GM15510 (cell line): Measurements from ENCODE around the gene ETV3L.

Source experiments
- POLR2A ChIP-seq: IDR thresholded peaks from 3 replicates; pipeline ENCODE4 v1.6.1; 2011; ENCODE audit warnings: borderline replicate concordance; ENCODE audit not compliant: insufficient read length; ENCODE audit errors: extremely low read depth

The ETV3L gene

GRCh38 chr1:157103268-157103667, 3.7 kb upstream of the ETV3L start:
- no peak for TF ChIP-seq POLR2A

- no peak for TF ChIP-seq POLR2A
Measured at GRCh38 chr1:157101149-157101548, 1.5 kb upstream of the ETV3L start.

DNA sequence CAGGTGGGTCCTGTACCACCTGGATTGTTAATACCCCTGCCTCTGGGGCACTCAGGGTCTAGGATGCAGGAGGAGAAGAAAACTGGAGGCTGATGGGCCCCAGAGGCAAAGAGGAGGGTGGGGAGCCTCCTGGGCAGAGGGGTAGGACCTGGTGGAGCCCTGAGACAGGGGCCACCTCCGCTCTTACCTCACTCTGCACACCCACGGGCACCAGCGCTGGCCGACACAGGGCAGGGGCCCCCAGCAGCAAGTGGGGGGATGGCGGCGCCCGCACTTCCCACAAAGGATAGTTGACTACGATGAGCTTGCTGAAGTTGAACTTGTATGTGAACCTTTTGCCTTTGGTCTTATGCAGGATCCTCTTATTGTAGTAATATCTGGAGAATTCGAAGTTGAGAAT, 1.1 kb downstream of the ETV3L start:
- no peak for TF ChIP-seq POLR2A

DNA sequence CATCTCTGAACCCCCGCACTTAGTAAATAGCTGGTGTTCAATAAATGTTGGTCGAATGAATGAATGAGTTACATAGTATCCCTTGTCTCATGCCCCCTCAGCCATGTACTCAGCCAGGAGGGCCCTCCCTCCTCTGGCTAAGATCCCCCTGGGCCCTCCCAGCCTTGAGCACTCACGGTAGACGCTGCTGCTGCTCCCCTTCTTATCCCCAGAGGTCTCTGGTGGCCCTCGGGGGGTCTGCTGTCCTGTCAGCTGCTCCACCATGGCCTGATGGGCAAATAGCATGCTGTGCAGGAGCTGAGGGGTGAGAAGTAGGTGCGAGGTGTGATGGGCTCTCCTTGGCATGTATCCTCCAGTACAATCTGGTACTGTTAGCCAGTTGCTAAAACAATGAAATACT, 1.9 kb downstream of the ETV3L start:
- no peak for TF ChIP-seq POLR2A

DNA sequence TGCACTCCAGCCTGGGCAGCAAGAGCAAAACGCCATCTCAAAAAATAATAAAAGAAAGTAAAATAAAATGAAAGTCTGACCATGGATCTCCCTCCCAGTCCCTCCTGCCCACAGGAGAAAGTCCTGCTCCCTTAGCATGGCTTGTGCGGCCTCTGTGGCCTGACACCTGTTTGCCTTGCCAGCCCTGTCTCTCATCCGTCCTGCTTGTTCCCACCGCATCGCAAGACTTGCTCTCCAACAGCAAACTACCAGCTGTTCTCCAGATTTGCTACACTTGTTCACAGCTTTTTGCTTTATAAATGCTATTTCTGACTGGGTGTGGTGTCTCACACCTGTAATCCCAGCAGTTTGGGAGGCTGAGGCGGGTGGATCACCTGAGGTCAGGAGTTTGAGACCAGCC, 2.7 kb downstream of the ETV3L start:
- no peak for TF ChIP-seq POLR2A

DNA sequence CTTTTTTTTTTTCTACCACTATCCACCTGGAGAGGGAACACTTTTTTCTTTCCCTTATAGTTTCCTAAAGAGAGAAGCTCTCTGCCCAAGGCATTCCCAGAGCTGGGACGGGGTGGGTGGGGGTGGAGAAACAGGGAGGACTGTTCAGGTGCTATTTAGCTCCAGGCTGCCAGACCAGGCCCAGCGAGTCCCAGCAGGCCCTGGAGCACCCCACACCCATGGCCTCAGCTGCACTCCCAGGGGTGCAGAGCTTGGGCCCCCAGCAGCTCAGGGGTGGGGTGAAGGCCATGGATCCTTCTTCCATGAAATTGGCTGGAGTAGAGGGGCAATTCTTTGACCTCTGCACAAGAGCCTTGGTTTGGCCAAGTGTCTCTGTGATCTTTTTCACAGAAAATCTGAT, 4.1 kb downstream of the ETV3L start:
- no peak for TF ChIP-seq POLR2A

DNA sequence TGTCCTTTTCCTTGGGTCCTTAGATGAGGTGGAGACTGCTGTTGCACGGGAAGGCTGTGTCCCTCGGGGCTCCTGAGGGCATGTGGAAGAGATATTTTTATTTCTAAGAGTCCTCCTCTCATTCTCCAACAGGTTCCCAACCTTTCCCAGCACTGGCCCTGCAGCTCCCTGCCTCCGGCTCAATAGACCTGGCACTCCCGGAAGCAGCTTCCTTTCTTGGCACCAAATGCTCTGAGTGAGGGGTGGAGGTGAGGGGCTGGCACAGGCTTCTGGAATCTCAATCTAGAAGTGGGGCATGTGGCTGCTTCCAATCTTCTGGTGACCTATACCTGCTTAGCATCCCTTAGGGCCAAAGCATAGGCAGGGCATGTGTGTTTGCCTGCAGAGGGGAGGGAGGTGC, 4.5 kb downstream of the ETV3L start:
- no peak for TF ChIP-seq POLR2A

DNA sequence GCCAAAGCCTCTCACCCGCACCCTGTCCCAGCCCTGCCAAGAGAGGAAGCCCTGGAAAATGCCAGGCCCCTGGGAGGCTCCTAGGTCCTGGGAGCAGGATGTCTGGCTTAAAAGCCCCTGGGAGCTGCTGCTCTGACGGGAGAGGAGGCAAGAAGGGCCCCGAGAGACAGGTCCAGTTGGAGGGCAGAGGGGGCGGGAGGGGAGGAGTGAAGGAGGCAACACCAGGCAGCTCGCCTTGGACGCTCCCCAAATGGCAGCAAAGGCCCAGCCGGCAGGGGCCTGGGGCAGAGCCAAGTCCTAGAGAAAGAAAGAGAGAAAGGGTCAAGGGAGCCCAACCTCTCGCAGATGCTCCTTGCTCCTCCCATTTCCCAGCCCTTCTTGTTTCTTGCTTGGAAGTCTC, 6.8 kb downstream of the ETV3L start:
- TF ChIP-seq POLR2A = no peak

- no peak for TF ChIP-seq POLR2A
Measured at GRCh38 chr1:157091668-157092273, 7.8 kb downstream of the ETV3L start.

- TF ChIP-seq POLR2A = no peak
Measured at GRCh38 chr1:157091186-157091585, 8.4 kb downstream of the ETV3L start.

GRCh38 chr1:157090771-157091170, 8.8 kb downstream of the ETV3L start:
- no peak for TF ChIP-seq POLR2A

DNA sequence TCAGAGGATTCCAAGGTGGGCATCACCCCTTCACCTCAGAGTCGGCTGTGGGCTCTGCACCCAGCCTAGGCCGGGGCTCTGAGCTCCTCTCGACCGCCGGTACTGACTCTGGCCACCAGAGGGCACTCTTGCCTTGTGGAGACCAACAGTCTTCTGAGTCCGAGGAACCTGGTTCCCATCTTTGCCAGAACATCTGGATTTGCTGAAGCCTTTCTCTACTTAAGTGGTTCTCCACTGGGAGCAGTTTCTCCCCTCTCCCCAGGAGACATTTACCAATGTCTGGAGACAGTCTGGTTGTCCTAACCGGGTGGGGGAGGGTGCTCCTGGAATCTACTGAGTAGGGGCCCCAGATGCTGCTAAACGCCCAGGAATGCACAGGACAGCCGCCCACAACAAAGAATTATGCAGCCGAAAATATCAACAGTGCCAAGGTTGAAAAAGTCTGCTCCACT, 9.4 kb downstream of the ETV3L start:
- TF ChIP-seq POLR2A = no peak

GRCh38 chr1:157089789-157090188, 9.8 kb downstream of the ETV3L start:
- no peak for TF ChIP-seq POLR2A

DNA sequence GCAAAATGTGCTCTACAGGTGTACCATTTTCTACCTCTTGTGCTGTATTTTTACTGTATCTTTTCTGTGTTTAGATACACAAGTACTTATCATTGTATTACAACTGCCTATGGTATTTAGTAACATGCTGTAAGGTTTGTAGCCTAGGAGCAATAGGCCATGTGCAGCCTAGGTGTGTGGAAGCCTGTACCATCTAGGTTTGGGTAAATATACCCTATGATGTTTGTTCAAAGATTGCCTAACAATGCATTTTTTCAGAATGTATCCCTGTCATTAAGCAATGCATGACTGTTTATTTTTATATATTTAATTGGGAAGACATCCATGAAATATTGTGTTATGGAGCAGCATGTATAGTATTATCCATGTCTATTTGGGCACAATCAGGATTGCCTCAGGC, 11.0 kb downstream of the ETV3L start:
- no peak for TF ChIP-seq POLR2A

DNA sequence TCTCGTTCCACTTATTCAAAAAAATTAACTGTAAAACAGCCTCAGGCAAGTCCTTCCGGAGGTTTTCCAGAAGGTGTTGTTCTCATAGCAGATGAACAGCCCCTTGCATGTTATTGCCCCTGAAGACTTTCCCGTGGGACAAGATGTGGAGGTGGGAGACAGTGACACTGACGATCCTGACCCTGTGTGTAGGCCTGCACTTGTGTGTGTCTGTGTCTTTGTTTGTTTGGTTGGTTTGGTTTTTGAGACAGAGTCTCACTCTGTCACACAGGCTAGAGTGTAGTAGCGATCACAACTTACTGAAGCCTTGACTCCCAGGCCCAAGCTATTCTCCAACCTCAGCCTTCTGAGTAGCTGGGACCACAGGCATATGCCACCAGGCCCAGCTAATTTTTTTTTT, 12.6 kb downstream of the ETV3L start:
- no peak for TF ChIP-seq POLR2A

DNA sequence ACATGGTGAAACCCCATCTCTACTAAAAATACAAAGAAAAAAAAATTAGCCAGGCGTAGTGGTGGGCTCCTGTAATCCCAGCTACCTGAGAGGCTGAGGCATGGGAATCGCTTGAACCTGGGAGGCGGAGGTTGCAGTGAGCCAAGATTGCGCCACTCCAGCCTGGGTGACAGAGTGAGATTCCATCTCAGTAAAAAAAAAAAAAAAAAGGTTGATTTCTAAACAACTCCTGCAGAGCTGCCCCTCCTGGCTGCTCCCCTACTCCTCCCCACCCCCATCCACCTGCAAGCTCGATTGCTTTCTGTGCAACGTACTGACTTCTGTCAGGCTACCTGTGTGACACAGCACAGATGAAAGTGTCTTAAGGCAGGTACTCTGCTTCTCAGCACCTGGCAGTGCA, 13.3 kb downstream of the ETV3L start:
- no peak for TF ChIP-seq POLR2A

GRCh38 chr1:157085421-157085820, 14.2 kb downstream of the ETV3L start:
- no peak for TF ChIP-seq POLR2A
